Liver (tissue), 3 donors: ENCODE results near the gene GATB.

Source experiments
- EGR1 ChIP-seq, 2 donors: IDR thresholded peaks; 2 replicates each; pipeline ENCODE4 v1.6.1; 2016 to 2018; ENCODE audit warnings: antibody characterized with exemption in 2 of 2, low read depth in 2 of 2
- FOXA2 ChIP-seq: IDR thresholded peaks from 2 replicates; pipeline ENCODE4 v1.6.1; 2016; ENCODE audit warnings: antibody characterized with exemption
- RXRA ChIP-seq, 2 donors: IDR thresholded peaks; 2 replicates each; pipeline ENCODE4 v1.6.1; 2017 to 2018; ENCODE audit warnings: antibody characterized with exemption in 2 of 2, mild to moderate bottlenecking in 1 of 2
- YY1 ChIP-seq: IDR thresholded peaks from 2 replicates; pipeline ENCODE4 v1.6.1; 2016; ENCODE audit warnings: antibody characterized with exemption, mild to moderate bottlenecking
- TF ChIP-seq, protein P1 (sequence below): fragments of 150-350 bp; IDR thresholded peaks from 2 replicates; pipeline ENCODE4 v1.5.1; 2017; ENCODE audit warnings: improper control_type of control experiment, low read depth, low read length; ENCODE audit not compliant: missing input control
- TF ChIP-seq, protein P2 (sequence below): IDR thresholded peaks from 2 replicates; pipeline ENCODE4 v1.6.1; 2016; ENCODE audit warnings: antibody characterized with exemption
- donor health status: healthy.
- donor health status: healthy.

- no peak for TF ChIP-seq FOXA2
- TF ChIP-seq, protein P1, sequence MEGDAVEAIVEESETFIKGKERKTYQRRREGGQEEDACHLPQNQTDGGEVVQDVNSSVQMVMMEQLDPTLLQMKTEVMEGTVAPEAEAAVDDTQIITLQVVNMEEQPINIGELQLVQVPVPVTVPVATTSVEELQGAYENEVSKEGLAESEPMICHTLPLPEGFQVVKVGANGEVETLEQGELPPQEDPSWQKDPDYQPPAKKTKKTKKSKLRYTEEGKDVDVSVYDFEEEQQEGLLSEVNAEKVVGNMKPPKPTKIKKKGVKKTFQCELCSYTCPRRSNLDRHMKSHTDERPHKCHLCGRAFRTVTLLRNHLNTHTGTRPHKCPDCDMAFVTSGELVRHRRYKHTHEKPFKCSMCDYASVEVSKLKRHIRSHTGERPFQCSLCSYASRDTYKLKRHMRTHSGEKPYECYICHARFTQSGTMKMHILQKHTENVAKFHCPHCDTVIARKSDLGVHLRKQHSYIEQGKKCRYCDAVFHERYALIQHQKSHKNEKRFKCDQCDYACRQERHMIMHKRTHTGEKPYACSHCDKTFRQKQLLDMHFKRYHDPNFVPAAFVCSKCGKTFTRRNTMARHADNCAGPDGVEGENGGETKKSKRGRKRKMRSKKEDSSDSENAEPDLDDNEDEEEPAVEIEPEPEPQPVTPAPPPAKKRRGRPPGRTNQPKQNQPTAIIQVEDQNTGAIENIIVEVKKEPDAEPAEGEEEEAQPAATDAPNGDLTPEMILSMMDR = no peak
- no peak for TF ChIP-seq EGR1 (IDR thresholded peaks at IDR 0.05; ENCODE audit: low read depth in 2 of 2)
- TF ChIP-seq, protein P2, sequence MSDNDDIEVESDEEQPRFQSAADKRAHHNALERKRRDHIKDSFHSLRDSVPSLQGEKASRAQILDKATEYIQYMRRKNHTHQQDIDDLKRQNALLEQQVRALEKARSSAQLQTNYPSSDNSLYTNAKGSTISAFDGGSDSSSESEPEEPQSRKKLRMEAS = no peak
- no peak for TF ChIP-seq RXRA (IDR thresholded peaks at IDR 0.05)
- no peak for TF ChIP-seq YY1
These were observed 120.4 kb downstream of the GATB start for GRCh38 chr4:151640381-151640780.
